HepG2 (cell line): ENCODE measurements around the gene DLG2.

Source experiments
- BHLHE40 ChIP-seq: IDR thresholded peaks from 2 replicates; pipeline ENCODE4 v1.6.1; 2011; ENCODE audit warnings: low read length, improper control_type of control experiment
- FOXM1 ChIP-seq: sonication (generic); formaldehyde crosslinking; IDR thresholded peaks from 2 replicates; pipeline ENCODE4 v1.5.0; 2020; ENCODE audit warnings: missing genetic modification reagents
- POLR2AphosphoS5 ChIP-seq: IDR thresholded peaks from 2 replicates; pipeline ENCODE4 v1.6.1; 2012; ENCODE audit warnings: low read depth, low read length
- POLR2G ChIP-seq: fragments of 200-400 bp; formaldehyde crosslinking; IDR thresholded peaks from 2 replicates; pipeline ENCODE4 v1.6.1; 2018; ENCODE audit warnings: mild to moderate bottlenecking, low read depth, low read length, moderate library complexity
- TCF12 ChIP-seq, 2 experiments: fragments of 450-650 bp in 1 of 2; sonication (generic) in 1 of 2; formaldehyde crosslinking in 1 of 2; IDR thresholded peaks; 2 replicates each; pipeline versions ENCODE4 v1.6.1 to v1.8.0; 2017 to 2022; ENCODE audit warnings: antibody characterized with exemption in 1 of 2, mild to moderate bottlenecking in 1 of 2, missing genetic modification reagents in 1 of 2, moderate library complexity in 1 of 2
- TGIF2 ChIP-seq: IDR thresholded peaks from 2 replicates; pipeline ENCODE4 v1.6.1; 2016; ENCODE audit warnings: control low read depth, missing compliant biosample characterization
- ZNF232 ChIP-seq: sonication (generic); formaldehyde crosslinking; IDR thresholded peaks from 2 replicates; pipeline ENCODE4 v1.4.0; 2020; ENCODE audit warnings: missing genetic modification reagents, borderline replicate concordance
- TF ChIP-seq, protein P1 (sequence below): sonication (generic); formaldehyde crosslinking; IDR thresholded peaks from 2 replicates; pipeline ENCODE4 v1.9.0; 2021; ENCODE audit warnings: missing genetic modification reagents, borderline replicate concordance
- TF ChIP-seq, protein P2 (sequence below): sonication (generic); formaldehyde crosslinking; IDR thresholded peaks from 2 replicates; pipeline ENCODE4 v1.4.0; 2020; ENCODE audit warnings: missing genetic modification reagents, borderline replicate concordance

DNA sequence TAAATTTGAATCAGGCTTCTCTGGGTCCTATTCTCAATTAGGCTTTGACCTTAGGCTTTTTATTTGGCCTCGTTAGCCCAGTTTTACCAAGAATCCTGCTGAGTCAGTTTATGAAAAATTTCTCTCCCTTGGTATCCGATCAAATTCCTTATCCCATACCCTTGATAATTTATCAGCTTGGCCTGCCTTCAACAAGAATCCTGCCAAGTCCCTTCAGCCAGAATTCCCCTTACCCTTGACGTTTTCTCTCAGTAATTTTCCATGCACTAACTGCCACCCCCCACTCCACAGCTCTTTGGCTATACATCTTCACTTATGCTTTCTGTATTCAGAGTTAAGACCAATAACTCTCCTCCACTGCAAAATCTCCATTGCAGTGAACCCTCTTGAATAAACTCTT lies 1530.0 kb downstream of the DLG2 start:
- TF ChIP-seq, protein P1, sequence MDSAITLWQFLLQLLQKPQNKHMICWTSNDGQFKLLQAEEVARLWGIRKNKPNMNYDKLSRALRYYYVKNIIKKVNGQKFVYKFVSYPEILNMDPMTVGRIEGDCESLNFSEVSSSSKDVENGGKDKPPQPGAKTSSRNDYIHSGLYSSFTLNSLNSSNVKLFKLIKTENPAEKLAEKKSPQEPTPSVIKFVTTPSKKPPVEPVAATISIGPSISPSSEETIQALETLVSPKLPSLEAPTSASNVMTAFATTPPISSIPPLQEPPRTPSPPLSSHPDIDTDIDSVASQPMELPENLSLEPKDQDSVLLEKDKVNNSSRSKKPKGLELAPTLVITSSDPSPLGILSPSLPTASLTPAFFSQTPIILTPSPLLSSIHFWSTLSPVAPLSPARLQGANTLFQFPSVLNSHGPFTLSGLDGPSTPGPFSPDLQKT (CRISPR knock-in tag): no peak
- no peak for TF ChIP-seq TCF12 (IDR thresholded peaks at IDR 0.05)
- no peak for TF ChIP-seq TCF12 (CRISPR knock-in tag; IDR thresholded peaks at IDR 0.05)
- TF ChIP-seq, protein P2, sequence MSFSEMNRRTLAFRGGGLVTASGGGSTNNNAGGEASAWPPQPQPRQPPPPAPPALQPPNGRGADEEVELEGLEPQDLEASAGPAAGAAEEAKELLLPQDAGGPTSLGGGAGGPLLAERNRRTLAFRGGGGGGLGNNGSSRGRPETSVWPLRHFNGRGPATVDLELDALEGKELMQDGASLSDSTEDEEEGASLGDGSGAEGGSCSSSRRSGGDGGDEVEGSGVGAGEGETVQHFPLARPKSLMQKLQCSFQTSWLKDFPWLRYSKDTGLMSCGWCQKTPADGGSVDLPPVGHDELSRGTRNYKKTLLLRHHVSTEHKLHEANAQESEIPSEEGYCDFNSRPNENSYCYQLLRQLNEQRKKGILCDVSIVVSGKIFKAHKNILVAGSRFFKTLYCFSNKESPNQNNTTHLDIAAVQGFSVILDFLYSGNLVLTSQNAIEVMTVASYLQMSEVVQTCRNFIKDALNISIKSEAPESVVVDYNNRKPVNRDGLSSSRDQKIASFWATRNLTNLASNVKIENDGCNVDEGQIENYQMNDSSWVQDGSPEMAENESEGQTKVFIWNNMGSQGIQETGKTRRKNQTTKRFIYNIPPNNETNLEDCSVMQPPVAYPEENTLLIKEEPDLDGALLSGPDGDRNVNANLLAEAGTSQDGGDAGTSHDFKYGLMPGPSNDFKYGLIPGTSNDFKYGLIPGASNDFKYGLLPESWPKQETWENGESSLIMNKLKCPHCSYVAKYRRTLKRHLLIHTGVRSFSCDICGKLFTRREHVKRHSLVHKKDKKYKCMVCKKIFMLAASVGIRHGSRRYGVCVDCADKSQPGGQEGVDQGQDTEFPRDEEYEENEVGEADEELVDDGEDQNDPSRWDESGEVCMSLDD: no peak
- TF ChIP-seq POLR2AphosphoS5: no peak
- no peak for TF ChIP-seq TGIF2 (CRISPR knock-in tag)
- TF ChIP-seq POLR2G: no peak
- no peak for TF ChIP-seq BHLHE40
- TF ChIP-seq ZNF232 (CRISPR knock-in tag): no peak
- no peak for TF ChIP-seq FOXM1 (CRISPR knock-in tag)
